Head of caudate nucleus (tissue), 42 donors: Measurements from ENCODE around the gene PYGO2.
"Not testable (repeated sequence)": the region's sequence is repeated elsewhere in the genome, so short reads cannot be mapped to it uniquely, and the experiment has no call there.

Experiments
- DNase-seq, 42 donors: peaks; one replicate each; pipeline versions ENCODE4 v3.0.0 to v3.0.0-alpha.2; 2020 to 2021; ENCODE audit warnings: mixed read lengths in 7 of 42
- intact Hi-C: fragments of 100-400 bp; cut with DNase I; formaldehyde crosslinking; loops from one replicate; pipeline ENCODE4 v1.15.0; 2022

PYGO2 gene

GRCh38 chr1:155001675-155002463 is 40.3 kb upstream of the PYGO2 start:
- DNase-seq, result peak; percentile 100
- intact Hi-C loops, result loop anchor here (2.0 to 10.0 kb wide), 3 partner anchors 19 to 63 kb away; partner anchors contain the start of genes EFNA4 and FLAD1

- no peak for DNase-seq
- intact Hi-C loops, result loop anchor here (2.0 to 10.0 kb wide), 3 partner anchors 19 to 63 kb away; partner anchors contain the start of genes EFNA4 and FLAD1
Observed at GRCh38 chr1:155001425-155001674, 39.8 kb upstream of the PYGO2 start.

GRCh38 chr1:155000726-155001424 is 39.3 kb upstream of the PYGO2 start:
- intact Hi-C loops, result loop anchor here (2.0 to 10.0 kb wide), 3 partner anchors 18 to 64 kb away; partner anchors contain the start of genes EFNA4 and FLAD1
- peak; percentile 73 to 94 (median 86) for DNase-seq

GRCh38 chr1:155000411-155000725 is 38.8 kb upstream of the PYGO2 start:
- intact Hi-C loops, result loop anchor here (2.0 to 10.0 kb wide), 3 partner anchors 18 to 64 kb away; partner anchors contain the start of genes EFNA4 and FLAD1
- peak in 21 of 42 donors; percentile 20 to 72 (median 53) for DNase-seq

- intact Hi-C loops, result loop anchor here (2.0 to 10.0 kb wide), 3 partner anchors 17 to 65 kb away; partner anchors contain the start of genes EFNA4 and FLAD1
- peak in 3 of 42 donors; percentile 18 to 31 (median 26) for DNase-seq
Observed at GRCh38 chr1:154999571-155000410, 38.2 kb upstream of the PYGO2 start.

- intact Hi-C loops, result no loop called here
- peak in 41 of 42 donors; percentile 52 to 89 (median 78) for DNase-seq
Observed at GRCh38 chr1:154998818-154999570, 37.4 kb upstream of the PYGO2 start.

GRCh38 chr1:154998201-154998780 is 36.7 kb upstream of the PYGO2 start:
- intact Hi-C loops, result no loop called here
- no peak for DNase-seq

GRCh38 chr1:154996966-154997701 is 35.6 kb upstream of the PYGO2 start:
- intact Hi-C loops, result no loop called here
- DNase-seq, result no peak

GRCh38 chr1:154995301-154995983 is 33.9 kb upstream of the PYGO2 start:
- peak in 11 of 42 donors; percentile 28 to 76 (median 61) for DNase-seq
- intact Hi-C loops, result not testable (repeated sequence)

- intact Hi-C loops, result no loop called here
- DNase-seq, result no peak
Observed at GRCh38 chr1:154994591-154994990, 33.0 kb upstream of the PYGO2 start.

GRCh38 chr1:154994269-154994587 is 32.6 kb upstream of the PYGO2 start:
- no peak for DNase-seq
- intact Hi-C loops, result no loop called here

- DNase-seq, result no peak
- intact Hi-C loops, result no loop called here
Observed at GRCh38 chr1:154993572-154994268, 32.1 kb upstream of the PYGO2 start, which contains the start of gene LENEP. LENEP (plus strand) TSS chr1:154993586; CDS start chr1:154993608, 22 bp downstream.

- intact Hi-C loops, result no loop called here
- DNase-seq, result no peak
Observed at GRCh38 chr1:154992721-154993571, 31.4 kb upstream of the PYGO2 start.

- no peak for DNase-seq
- intact Hi-C loops, result no loop called here
Observed at GRCh38 chr1:154990276-154990675, 28.7 kb upstream of the PYGO2 start.

- no peak for DNase-seq
- intact Hi-C loops, result no loop called here
Observed at GRCh38 chr1:154989195-154989860, 27.7 kb upstream of the PYGO2 start.
